ENCODE data around the gene GCG.

The GCG gene

DNA sequence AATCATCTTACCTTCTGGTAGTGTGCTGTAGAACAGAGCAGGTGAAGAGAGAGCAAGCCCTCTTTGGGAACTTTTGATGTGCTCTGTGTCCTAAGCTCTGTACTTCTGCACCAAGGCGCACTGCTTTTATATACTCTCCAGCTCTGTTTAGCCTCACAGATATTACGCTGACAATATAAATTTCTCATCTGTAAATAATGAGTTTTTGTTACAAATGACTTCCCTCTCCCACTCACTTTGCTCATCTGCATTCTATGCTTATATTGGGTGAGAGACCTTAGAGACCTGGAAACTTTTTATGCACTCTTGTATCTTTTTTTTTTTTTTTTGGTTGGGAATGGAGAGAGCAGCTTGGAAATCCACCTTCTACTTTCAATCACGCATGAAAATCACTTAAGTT lies at the start of gene GCG:
TSS of gene GCG (minus strand) at position 101 of the 400 bp plus-strand sequence. CDS start 3,069 bp downstream, outside the sequence.
- no peak for DNase-seq (ENCODE audit: low read depth)

DNA sequence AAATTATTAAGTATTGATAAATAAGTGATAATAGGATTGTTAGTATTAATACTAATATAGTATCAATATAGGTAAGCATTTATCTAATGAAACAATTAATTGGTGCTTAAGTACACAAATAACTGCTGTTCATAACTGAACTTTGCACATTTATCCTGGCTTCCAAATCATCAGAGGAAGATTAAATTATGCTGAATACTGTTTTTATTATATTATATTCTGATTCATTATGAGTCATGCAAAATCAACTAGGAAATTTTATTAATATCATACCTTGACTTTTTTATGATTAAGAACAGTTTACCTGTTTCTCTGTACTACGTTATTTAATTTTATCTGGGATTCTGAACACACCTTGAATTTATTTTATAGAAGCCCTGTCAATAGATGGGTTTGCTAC lies 48.6 kb upstream of the GCG start:
- DNase-seq (ENCODE audit: low read depth): no peak

DNA sequence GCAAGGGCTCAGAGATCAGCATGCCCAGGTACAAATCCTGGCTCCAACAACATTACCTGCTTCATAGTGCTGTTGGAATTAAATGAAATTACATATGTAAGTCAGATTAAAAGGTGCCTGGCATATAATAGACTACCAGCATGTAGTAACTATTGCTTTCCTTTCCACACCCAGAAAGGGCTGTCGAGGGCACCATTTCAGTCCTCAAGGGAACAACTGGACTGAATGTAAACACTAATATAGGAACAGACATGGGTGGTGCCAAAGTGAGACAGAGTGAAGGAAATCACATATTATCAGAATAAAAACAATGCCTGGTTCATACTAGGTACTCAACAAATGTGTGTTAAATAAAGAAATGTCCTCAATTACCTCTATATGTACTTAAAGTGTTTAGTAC lies 47.9 kb upstream of the GCG start:
- DNase-seq (ENCODE audit: low read depth): no peak

DNA sequence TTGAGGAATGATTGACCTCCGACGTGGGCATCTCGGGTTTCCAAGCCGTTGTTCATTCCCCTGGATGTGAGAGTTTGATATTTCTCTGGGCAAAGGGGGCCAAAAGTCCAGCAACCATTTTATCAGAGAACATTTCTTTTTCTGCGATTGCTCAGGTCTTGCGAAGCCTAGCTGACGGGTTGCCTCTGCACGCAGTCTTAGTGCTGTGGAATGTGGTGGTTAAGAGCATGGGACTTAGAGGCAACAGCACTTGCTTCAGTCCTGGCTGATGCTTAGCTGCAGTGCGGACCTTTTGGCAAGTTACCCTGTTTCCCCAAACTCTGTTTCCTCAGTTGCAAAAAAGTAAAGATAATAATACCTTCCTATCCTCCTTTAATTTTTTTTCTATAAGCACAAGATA lies 46.2 kb upstream of the GCG start:
- DNase-seq (ENCODE audit: low read depth): no peak

DNA sequence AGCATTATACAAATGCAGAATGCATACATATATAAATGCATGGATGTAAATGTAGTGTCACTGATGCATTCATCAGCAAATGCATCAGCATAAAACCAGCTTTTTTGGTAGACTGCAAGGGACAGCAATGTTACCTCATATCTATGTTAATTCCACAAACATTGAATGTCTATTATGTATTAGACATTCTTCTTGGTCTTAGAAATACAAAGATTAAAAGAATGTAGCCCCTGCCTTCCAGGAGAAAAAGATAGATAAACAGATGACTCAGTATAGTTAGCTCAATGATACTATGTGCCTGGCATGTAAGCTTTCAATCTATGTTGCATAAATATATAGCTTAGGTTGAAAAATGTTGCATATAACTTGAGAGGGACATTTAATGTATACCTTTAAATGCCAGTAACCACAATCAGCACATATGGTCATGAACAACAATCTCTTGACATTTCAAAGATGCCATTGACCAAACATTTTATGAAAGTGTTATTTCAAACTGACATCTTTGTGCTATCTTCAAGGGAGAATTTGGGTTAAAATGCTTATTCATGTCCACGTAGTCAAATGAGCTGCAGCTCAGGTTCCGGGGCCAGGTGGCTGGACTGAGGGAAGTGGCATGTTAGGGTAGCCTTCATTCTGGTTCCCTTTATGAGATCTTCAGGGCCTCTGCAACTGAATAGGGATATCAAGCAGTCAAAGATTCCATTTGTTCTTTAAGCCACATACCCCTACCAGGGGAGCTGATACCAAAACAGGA lies 45.2 kb upstream of the GCG start:
- DNase-seq (ENCODE audit: low read depth): no peak

DNA sequence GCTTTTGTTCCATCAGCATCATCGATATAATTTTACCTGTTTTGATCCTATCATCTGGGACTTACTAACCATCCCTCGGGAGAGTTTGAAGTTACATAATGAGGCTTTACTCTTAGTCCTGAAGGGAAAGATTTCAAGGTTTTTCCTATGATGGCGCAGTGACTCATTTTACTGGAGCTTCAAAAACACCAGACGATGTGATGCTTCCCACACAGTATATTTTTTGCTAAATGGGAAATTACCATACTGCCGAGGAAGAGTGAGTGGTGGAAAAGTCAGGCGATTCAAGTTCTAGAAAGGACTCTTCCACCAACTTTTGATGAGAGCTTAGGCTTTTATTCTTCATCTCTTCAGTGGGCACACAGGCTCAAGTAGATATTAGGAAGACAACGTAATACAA lies 44.6 kb upstream of the GCG start:
- no peak for DNase-seq (ENCODE audit: low read depth)

DNA sequence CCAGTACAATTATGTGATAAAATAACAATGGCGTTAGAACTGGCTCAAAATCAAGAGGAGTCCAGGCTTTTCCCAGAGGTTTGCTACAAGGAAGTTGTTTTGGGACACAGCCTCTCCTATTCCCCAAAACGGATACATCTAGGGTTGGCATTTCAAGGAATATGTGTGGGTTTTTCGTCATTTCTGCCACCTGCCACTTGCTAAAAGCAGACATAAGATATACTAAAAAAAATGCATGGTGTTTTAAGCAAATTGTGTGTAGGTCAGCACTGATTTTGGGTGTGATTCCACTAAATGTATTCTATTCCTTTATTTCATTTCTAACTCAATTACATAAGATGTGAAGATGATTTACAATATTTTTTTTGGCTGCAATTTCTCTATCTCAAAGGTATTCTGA lies 36.4 kb upstream of the GCG start:
- no peak for DNase-seq (ENCODE audit: low read depth)

DNA sequence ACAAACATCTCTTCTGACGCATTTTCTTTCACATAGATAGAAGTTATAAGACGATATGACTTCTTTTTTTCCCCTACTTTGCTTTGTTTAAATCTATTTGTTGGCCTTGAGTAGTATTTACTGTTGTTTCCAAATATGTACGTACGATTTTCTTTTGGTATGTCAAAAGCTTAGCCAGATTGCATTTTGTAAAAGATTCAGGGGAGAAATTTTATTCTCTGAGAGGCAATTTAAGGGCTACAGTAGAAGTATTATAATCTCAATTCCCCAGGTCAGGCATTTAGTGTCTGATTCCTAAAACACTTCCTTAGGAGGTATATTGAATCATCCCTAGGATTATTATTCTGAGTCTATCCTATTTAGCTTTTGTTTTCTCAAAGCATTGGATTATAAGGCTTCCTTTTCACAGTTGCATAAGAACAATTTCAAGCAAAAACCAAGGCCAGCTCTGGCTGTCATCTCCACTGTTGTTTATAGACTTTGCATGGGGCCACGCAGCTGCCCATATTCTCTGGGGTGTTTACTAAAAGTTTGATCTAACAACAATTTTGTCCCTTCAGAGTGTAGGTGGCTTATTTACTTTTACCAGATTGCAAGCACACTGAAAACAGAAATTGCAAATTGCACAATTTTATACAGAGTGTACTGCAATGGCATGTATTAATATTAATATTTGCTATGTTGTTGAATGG lies 33.6 kb upstream of the GCG start:
- DNase-seq (ENCODE audit: low read depth): no peak

DNA sequence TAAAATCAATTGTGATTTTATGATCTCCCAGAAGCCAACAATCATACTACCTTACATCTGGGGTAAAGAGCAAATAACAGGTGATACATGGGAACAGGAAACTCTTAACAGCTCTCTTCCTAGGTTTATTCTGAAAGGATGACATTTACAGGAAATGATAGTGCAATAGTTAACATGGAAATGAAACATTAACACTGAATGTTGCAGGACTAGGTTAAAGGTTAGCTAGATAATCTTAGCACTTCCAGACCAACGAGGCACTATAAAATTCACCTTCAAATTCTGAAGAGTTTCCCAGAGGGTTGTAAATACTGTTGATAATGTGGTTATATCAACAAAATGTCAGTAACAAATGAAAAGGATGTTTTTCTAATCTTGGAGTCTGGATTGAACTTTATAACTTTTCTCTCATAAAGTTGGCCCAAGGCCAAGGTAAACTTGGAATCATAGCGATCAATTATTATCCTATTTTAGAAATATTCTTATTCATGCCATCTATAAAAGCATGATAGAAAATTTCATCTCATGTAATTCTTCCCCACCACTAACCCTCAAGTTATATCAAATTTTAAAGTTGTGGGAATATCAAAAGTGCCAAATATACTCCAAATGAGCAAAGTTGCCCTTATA lies 32.9 kb upstream of the GCG start:
- no peak for DNase-seq (ENCODE audit: low read depth)

DNA sequence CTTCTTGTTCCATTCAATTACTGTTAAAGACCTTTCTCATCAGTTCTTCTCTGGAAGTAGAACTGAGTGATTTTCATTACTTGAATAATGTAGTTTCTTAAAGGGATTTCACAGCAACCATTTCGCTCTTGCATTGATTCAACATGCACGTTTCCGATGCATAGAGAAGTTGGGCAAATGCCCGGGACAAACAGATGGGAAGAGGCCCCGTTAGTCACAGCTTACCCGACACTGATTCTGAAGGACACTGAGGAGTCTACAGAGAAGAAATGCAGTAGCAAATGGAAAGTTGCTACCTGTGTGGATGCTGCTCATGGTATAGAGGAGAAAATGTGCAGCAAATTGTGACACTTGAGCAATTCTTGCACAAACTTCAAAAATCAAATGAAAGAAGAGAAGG lies 32.3 kb upstream of the GCG start:
- no peak for DNase-seq (ENCODE audit: low read depth)

DNA sequence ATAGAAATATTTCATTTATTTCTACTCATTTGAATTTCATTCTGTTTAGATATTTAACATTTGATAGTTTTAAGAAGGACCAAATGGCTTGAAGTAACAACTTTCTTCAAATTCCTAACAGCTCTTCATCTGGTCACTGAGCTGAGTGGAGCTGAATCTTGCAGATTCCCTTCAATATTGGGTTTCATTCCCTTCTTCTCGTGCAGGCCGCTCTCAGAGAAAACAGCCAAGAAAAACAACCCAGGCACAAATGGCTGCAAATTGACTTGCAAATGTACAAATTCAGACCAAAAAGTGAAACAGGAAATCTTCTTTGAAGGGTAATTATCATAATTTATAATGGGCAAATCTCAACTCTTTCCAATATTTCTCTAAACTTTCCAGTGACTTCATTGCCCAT lies 30.3 kb upstream of the GCG start:
- DNase-seq (ENCODE audit: low read depth): no peak

DNA sequence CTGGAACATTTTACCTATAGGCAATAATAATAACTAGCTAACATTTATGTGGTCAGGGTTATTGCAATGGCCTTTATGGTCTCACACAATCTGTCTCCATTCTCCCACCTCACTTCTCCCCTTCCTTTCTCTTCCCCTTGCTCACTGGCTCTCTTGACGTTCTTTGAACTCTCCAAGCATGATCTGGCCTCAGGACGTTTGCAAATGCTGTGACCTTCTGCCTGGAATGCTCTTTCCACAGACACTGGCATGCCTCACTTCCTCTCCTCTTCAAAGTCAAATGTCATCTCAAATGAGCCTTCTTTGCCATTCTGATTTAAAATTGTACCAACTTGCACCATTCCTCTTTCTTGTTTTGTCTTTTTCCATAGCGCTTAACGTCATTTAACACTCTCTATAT lies 25.3 kb upstream of the GCG start:
- DNase-seq (ENCODE audit: low read depth): no peak

DNA sequence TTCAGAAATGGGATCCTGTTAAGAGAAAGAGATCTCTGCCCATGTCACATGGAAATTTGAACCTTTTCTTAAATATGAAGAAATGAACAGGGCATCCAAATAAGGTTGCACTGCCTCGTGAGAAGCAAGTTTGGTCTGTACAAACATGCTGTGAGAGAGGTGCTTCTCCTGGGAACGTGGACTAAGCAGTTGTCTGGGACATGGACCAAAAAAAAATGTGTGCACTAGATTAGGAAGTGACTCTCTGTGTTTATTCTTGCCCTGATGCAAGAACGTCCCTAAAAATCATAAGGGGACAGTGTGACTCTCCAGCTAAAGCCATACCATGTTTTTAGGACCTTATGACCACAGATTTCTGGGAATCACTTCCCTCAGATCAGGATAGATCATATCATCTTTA lies 23.7 kb upstream of the GCG start:
- no peak for DNase-seq (ENCODE audit: low read depth)

DNA sequence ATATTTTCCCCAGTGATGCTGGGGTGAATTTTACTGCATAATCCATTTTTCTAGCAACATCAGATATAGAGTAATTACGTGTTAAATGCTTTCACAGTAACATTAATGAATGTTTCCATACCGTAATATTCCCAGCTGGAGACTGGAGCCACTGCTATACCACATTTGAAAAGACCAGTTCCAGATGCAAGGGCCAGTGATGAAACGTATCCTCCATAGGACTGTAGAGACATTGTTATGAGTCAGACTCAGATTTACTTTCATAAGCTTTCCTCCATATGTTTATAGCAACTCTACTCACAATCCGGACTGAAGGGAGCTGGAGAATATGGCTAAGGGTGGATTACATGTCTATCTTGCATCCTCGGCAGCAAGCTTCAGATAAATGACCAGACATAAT lies 22.7 kb upstream of the GCG start:
- no peak for DNase-seq (ENCODE audit: low read depth)

DNA sequence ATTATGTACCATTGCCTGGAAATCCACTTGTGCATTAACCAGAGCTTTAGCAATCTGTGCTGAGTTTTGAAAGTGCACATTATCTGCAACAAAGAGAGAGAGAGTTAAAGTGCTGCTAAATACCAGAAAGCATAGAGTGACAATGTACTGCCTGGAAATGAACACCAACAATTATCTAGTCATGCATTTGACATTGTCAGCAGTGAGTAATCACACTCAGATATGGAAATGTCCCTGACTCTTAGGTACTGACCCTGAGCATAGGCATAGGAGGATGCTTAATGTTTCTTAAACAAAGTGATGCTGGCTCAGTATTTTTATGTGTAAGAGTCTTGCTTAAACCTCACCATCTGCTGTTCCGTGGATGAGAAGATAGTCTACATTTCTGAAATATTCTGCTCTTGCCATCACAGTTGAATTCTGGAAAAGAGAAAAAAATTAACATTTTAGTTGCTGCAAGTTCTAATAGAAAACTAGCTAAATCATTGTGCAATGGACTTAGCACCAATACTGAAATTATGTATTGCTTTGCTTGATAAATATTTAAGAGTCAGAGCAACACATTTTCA lies 20.8 kb upstream of the GCG start:
- no peak for DNase-seq (ENCODE audit: low read depth)

DNA sequence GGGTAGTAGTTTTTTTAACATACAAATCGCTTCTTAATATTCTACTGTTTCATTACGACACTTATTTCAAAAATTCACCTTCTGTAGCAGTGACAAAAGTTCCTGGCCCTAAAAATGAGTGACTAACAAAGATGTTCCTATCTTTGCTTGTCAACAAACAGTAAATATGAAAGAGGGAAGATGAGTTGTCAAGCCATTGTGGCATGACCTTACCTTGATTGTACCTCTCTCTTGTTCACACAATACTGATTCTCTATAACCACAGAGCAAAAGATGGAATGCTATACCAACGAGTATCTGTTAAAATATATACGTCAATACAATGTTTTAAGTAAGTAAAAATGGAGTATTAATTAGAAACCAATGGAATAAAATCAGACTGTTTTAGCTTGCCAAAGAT lies 14.7 kb upstream of the GCG start:
- DNase-seq (ENCODE audit: low read depth): no peak

DNA sequence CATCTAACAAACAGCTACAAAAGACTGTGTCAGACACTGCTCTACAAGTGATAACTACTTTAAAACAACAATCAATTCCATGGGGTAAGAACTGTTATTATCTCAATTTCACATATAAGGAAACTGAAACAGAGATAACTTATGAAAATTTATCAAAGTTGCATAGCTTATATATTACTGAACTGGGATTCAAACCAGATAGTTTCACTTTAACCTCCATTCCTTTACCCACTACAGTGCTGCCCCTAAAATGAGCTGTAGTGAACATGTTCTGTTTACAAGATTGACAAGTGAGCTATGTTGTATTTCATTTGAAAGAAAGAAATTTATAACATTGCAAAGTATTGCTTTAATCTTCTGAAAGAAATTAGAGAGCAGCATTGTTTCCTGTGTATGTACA lies 14.1 kb upstream of the GCG start:
- DNase-seq (ENCODE audit: low read depth): no peak

DNA sequence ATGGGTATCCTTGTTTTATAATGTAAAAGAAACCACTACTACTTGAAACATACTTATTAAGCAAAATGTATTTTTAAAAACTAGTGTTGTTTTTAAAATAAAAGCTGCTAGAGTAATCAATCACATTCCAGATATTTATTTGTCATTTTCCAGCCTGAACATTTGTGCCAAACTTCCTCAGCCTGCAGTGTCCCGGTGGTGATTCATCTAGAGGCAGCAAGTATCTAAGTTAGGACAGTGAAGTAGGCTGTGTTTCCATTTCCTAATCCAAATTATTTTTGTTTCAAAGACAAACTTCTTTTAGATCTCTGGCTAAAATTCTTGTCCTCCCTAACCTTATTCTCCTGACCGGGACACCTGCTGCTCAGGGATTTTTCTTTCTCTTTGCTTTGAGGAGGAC lies 12.8 kb upstream of the GCG start:
- DNase-seq (ENCODE audit: low read depth): no peak

DNA sequence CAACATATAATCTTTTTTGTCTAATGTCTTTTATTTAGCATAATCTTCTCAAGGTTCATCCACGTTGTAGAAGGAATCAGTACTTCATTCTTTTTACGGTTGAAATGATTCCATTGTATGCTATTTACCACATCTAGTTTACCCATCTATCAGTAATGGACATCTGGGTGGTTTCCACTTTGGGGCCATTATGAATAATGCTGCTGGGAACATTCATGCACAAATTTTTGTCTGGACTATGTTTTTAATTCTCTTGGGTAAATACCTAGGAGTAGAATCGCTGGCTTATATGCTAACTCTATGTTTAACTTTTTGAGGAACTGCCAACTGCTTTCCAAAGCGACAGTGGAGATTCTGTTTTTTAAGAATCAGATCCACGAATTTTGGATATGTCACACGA lies 7.4 kb upstream of the GCG start:
- DNase-seq (ENCODE audit: low read depth): no peak

DNA sequence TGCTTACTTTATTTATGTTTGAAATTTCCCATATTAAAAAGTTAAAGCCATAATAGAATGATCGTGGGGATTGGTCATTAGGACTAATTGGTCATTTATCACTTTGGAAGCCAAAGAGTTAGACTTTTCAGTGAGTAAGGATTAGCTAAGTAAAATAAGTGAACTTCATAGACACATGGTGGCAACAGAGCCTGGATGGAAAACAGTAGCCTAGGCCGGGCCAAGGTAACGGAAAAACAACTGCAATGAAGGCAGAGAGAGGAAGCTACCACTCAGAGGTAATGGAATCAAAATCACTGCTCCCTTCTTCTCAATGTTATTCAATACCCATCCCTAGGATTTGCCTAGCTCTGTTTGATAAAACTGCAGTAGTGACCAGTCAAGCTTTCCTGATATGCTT lies 4.1 kb upstream of the GCG start:
- no peak for DNase-seq (ENCODE audit: low read depth)

DNA sequence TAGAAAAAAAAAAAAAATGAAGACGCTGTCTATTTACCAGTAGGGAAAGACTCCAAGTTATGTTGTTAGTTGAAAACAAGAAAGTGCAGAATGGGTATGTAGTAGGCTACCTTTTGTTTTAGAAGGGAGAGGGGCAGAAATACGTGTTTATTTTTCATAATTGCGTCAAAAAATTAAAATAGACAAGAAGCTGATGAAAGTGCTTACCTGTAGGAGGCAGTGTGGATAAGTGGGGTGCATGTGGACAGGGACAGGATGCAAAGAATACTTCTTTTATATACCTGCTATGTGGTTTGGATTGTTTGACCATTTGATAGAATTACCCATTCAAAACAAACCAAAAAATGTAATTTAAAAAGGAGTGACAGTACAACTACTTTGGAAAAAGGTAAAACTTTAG lies 3.0 kb upstream of the GCG start:
- no peak for DNase-seq (ENCODE audit: low read depth)

DNA sequence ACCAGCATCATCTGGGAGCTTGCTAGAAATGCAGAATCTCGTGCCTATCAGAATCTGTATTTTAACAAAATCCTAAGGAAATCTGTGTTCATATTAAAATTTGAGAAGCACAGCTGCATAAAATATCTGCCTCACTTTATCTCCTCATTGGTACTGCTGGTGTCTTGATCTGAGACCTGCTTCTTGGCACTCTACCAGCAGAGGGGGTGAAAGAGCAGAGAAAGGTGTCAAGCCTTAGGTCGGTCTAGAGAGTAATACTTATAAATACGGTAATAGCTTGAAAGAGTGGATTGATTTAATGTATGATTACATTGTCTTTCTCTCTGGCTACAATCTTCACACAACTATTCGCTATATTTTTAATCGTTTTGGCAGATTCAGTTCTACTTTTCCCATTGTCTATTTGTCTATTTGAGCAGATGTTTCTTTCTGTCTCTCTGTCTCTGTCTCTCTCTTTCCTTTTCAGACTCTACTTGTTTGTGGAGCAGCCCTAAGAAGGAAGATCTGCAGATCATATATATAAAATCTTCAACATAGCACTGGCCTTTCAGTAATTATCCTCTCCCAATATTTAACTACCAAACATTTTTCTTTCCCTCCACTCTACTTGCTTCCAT lies 1.7 kb upstream of the GCG start:
- peak; percentile 45 for DNase-seq (ENCODE audit: low read depth)

DNA sequence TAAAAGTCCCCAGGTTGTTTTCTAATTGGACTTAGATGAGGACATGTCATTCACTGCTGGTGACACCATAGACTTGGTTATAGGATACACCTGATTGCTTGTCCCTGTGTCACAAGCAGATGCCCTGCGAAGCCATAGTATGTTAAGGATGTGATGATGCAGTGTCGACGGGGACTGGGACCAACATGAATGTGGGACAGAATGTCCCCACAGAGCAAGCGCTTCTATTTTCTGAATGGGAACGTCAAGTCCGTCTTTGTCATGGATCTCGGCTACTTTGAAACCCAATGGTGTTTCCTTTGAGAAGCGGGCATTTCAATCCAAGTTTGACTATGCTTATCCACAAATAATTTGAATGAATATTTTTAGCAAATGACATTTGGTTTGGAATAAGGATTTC lies 2.1 kb downstream of the GCG start:
- no peak for DNase-seq (ENCODE audit: low read depth)
